BE2C (cell line): ENCODE measurements around the gene SRSF6.
"Not testable (repeated sequence)": the region's sequence is repeated elsewhere in the genome, so short reads cannot be mapped to it uniquely, and the experiment has no call there.

Experiments used
- DNase-seq: peaks from one replicate; pipeline ENCODE4 v3.0.0-alpha.2; 2020
- H3K27me3 ChIP-seq: fragments of 250-450 bp; sonication (Bioruptor Pico); 2 replicates; pipeline ENCODE4 v1.5.1; 2020; ENCODE audit warnings: mild to moderate bottlenecking
- H3K36me3 ChIP-seq: fragments of 250-450 bp; sonication (Bioruptor Pico); 2 replicates; pipeline ENCODE4 v1.5.1; 2020; ENCODE audit warnings: mild to moderate bottlenecking
- H3K4me1 ChIP-seq: fragments of 250-450 bp; sonication (Bioruptor Pico); 2 replicates; pipeline ENCODE4 v1.5.1; 2020
- H3K4me3 ChIP-seq: 2 replicates; pipeline ENCODE4 v1.5.1; 2011; ENCODE audit warnings: low read depth, low read length
- H3K9me3 ChIP-seq: fragments of 250-450 bp; sonication (Bioruptor Pico); 2 replicates; pipeline ENCODE4 v1.5.1; 2020
- TF ChIP-seq, protein P1 (sequence below): IDR thresholded peaks from 2 replicates; pipeline ENCODE4 v1.5.1; 2012; ENCODE audit warnings: mild to moderate bottlenecking, low read depth, low read length

The SRSF6 gene

DNA sequence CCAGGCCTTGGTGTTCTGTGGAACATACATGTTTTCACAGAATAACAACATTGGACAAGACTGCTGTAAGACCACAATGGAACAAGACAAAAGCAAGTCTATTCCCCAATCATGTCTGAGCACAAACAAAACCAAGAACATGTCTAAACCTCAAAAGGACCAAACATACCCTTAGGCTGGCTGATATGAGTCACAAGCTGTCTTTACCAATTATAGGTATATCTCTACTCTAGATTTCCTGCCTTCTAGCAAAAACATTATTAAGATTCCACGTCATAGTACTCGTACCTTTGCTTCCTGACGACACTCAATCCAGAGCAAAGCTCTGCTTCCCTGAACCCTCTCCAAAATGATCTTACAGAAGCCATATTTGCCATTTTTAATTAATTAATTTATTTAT, 34.4 kb downstream of the SRSF6 start:
- no peaks in the 10 kb centered on the region; the same call in 1 of the 2 replicates for H3K9me3 ChIP-seq
- H3K27me3 ChIP-seq, result no peaks in the 10 kb centered on the region
- H3K36me3 ChIP-seq, result no peaks in the 10 kb centered on the region
- DNase-seq, result no peak
- TF ChIP-seq, protein P1, sequence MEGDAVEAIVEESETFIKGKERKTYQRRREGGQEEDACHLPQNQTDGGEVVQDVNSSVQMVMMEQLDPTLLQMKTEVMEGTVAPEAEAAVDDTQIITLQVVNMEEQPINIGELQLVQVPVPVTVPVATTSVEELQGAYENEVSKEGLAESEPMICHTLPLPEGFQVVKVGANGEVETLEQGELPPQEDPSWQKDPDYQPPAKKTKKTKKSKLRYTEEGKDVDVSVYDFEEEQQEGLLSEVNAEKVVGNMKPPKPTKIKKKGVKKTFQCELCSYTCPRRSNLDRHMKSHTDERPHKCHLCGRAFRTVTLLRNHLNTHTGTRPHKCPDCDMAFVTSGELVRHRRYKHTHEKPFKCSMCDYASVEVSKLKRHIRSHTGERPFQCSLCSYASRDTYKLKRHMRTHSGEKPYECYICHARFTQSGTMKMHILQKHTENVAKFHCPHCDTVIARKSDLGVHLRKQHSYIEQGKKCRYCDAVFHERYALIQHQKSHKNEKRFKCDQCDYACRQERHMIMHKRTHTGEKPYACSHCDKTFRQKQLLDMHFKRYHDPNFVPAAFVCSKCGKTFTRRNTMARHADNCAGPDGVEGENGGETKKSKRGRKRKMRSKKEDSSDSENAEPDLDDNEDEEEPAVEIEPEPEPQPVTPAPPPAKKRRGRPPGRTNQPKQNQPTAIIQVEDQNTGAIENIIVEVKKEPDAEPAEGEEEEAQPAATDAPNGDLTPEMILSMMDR, result no peak
- no peaks in the 10 kb centered on the region for H3K4me1 ChIP-seq
- no peak overlapping the region for H3K4me3 ChIP-seq

GRCh38 chr20:43495388-43495787, 37.7 kb downstream of the SRSF6 start:
- Histone ChIP-seq H3K4me1 (no peaks in the 10 kb centered on the region), H3K36me3 (no peaks in the 10 kb centered on the region), H3K4me3 (no peak overlapping the region), H3K27me3 (no peaks in the 10 kb centered on the region), H3K9me3 (no peaks in the 10 kb centered on the region; the same call in 1 of the 2 replicates)
- TF ChIP-seq, protein P1, result no peak
- DNase-seq, result no peak

DNA sequence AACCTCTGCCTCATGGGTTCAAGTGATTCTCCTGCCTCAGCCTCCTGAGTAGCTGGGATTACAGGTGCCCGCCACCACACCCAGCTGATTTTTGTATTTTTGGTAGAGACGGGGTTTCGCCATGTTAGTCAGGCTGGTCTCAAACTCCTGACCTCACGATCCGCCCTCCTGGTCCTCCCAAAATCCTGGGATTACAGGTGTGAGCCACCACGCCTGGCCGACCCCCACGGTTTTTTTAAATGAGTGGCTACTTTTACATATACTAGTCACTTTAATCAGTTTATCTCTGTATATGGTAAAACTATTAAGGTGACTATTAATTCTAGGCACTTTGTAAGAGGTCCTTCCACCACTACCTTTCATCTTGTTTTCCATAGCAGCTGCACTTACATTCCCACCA, 44.3 kb downstream of the SRSF6 start:
- not testable (repeated sequence) for H3K4me3 ChIP-seq

GRCh38 chr20:43506238-43506637, 48.5 kb downstream of the SRSF6 start:
- H3K4me1 ChIP-seq, result no peaks in the 10 kb centered on the region
- peaks cover 36% of the 10 kb centered on the region for H3K27me3 ChIP-seq
- H3K36me3 ChIP-seq, result no peaks in the 10 kb centered on the region
- H3K9me3 ChIP-seq, result no peaks in the 10 kb centered on the region; the same call in 1 of the 2 replicates
- no peak overlapping the region for H3K4me3 ChIP-seq
- DNase-seq, result no peak
- TF ChIP-seq, protein P1, result no peak

More for the DNA sequence above, 44.3 kb downstream of the SRSF6 start:
- H3K9me3 ChIP-seq, DNase-seq, H3K4me1 ChIP-seq, H3K36me3 ChIP-seq: not testable (repeated sequence)
- H3K27me3 ChIP-seq, result peaks cover 25% of the 10 kb centered on the region

- H3K36me3 ChIP-seq, result no peaks in the 10 kb centered on the region
- peak; percentile 67 for DNase-seq
- peaks cover 31% of the 10 kb centered on the region for H3K27me3 ChIP-seq
- H3K4me3 ChIP-seq, result peak within 1 kb of the TSS; percentile 57
- no peaks in the 10 kb centered on the region for H3K4me1 ChIP-seq
- H3K9me3 ChIP-seq, result no peaks in the 10 kb centered on the region
- TF ChIP-seq, protein P1, result no peak
Measured at GRCh38 chr20:43507150-43508080, 49.7 kb downstream of the SRSF6 start, which contains the start of gene L3MBTL1. Gene L3MBTL1, plus strand, starts transcription at chr20:43507697. Its CDS starts 5,807 bp downstream, at chr20:43513504.

- H3K36me3 ChIP-seq, result no peaks in the 10 kb centered on the region
- H3K4me3 ChIP-seq, result peak overlapping the region; percentile 57
- TF ChIP-seq, protein P1, result no peak
- no peaks in the 10 kb centered on the region for H3K9me3 ChIP-seq
- peaks cover 30% of the 10 kb centered on the region for H3K27me3 ChIP-seq
- no peak for DNase-seq
- no peaks in the 10 kb centered on the region for H3K4me1 ChIP-seq
Measured at GRCh38 chr20:43508106-43508505, 50.4 kb downstream of the SRSF6 start.
